NT2/D1 (cell line): ENCODE data around the gene HIP1R.

ENCODE experiments used
- YY1 ChIP-seq: IDR thresholded peaks from 2 replicates; pipeline ENCODE4 v1.6.1; 2011; ENCODE audit not compliant: insufficient read length, insufficient read depth
- ZNF274 ChIP-seq: IDR thresholded peaks from 2 replicates; pipeline ENCODE4 v1.6.1; 2011; ENCODE audit warnings: mild to moderate bottlenecking, low read depth, low read length

- TF ChIP-seq ZNF274 (no peak), YY1 (no peak)
Observed at GRCh38 chr12:122858171-122858570, 22.9 kb downstream of the HIP1R start.
